ENCODE measurements around the gene NRP2.

GRCh38 chr2:205739620-205740019, 57.3 kb downstream of the NRP2 start:
- no peak for TF ChIP-seq CTCF (conservative IDR thresholded peaks at IDR 0.05; ENCODE audit: low read length)
- TF ChIP-seq EZH2phosphoT487 (IDR thresholded peaks at IDR 0.05; ENCODE audit: borderline replicate concordance) = no peak
